Measurements from ENCODE around the gene ERAL1.

The ERAL1 gene

GRCh38 chr17:28855336-28855679 lies 492 bp downstream of the ERAL1 start:
- no peak for DNase-seq (ENCODE audit: low spot score)
- TF ChIP-seq CTCF (IDR thresholded peaks at IDR 0.05; ENCODE audit: extremely low read depth, missing control alignments): no peak

GRCh38 chr17:28856028-28856574 lies 1.3 kb downstream of the ERAL1 start:
- no peak for DNase-seq (ENCODE audit: low spot score)
- TF ChIP-seq CTCF (IDR thresholded peaks at IDR 0.05; ENCODE audit: extremely low read depth, missing control alignments): no peak

GRCh38 chr17:28857905-28858800 lies 3.3 kb downstream of the ERAL1 start:
- TF ChIP-seq CTCF (IDR thresholded peaks at IDR 0.05; ENCODE audit: extremely low read depth, missing control alignments): no peak
- no peak for DNase-seq (ENCODE audit: low spot score)

GRCh38 chr17:28858801-28859355 lies 4.1 kb downstream of the ERAL1 start:
- no peak for TF ChIP-seq CTCF (IDR thresholded peaks at IDR 0.05; ENCODE audit: extremely low read depth, missing control alignments)
- DNase-seq (ENCODE audit: low spot score): no peak

GRCh38 chr17:28860363-28860808 lies 5.6 kb downstream of the ERAL1 start:
- no peak for DNase-seq (ENCODE audit: low spot score)

GRCh38 chr17:28861393-28862203 lies 6.8 kb downstream of the ERAL1 start:
- DNase-seq (ENCODE audit: low spot score): no peak
- TF ChIP-seq CTCF (IDR thresholded peaks at IDR 0.05; ENCODE audit: extremely low read depth, missing control alignments): no peak

More at GRCh38 chr17:28860363-28860808, 5.6 kb downstream of the ERAL1 start:
- no peak for TF ChIP-seq CTCF (IDR thresholded peaks at IDR 0.05; ENCODE audit: extremely low read depth, missing control alignments)

Data from GM20000 (cell line).